MM.1S (cell line): ENCODE results near the gene FUT2.

Experiments
- DNase-seq: peaks from one replicate; pipeline ENCODE4 v3.0.0-alpha.2; 2015
- H2AFZ ChIP-seq: fragments of 300-600 bp; sonication (generic); 2 replicates; pipeline ENCODE4 v1.6.0; 2016; ENCODE audit warnings: antibody characterized with exemption, low read length
- H3F3A ChIP-seq: fragments of 300-600 bp; sonication (generic); 2 replicates; pipeline ENCODE4 v1.6.1; 2016; ENCODE audit warnings: mild to moderate bottlenecking, antibody characterized with exemption, low read length, moderate library complexity, mixed read lengths; ENCODE audit not compliant: insufficient read depth
- H3K27ac ChIP-seq: fragments of 300-600 bp; sonication (generic); 2 replicates; pipeline ENCODE4 v1.5.1; 2016; ENCODE audit warnings: mild to moderate bottlenecking, low read length
- H3K27me3 ChIP-seq: fragments of 300-600 bp; sonication (generic); replicated peaks from 2 replicates; pipeline ENCODE4 v1.6.0; 2016; ENCODE audit warnings: low read length; ENCODE audit not compliant: insufficient read depth
- H3K36me3 ChIP-seq: fragments of 300-600 bp; sonication (generic); replicated peaks from 2 replicates; pipeline ENCODE4 v1.6.1; 2016; ENCODE audit warnings: mild to moderate bottlenecking, low read length, mixed read lengths; ENCODE audit not compliant: insufficient read depth
- H3K4me1 ChIP-seq: fragments of 300-600 bp; sonication (generic); 2 replicates; pipeline ENCODE4 v1.6.1; 2016; ENCODE audit warnings: low read length, mixed read lengths
- H3K4me2 ChIP-seq: fragments of 300-600 bp; sonication (generic); 2 replicates; pipeline ENCODE4 v1.6.0; 2016; ENCODE audit warnings: low read depth, low read length
- H3K4me3 ChIP-seq: fragments of 300-600 bp; sonication (generic); 2 replicates; pipeline ENCODE4 v1.5.1; 2016; ENCODE audit warnings: low read length, mixed read lengths
- H3K79me2 ChIP-seq: fragments of 300-600 bp; sonication (generic); 2 replicates; pipeline ENCODE4 v1.6.1; 2016; ENCODE audit warnings: mixed run types, low read length, mixed read lengths
- H3K9ac ChIP-seq: fragments of 300-600 bp; sonication (generic); 2 replicates; pipeline ENCODE4 v1.6.1; 2016; ENCODE audit warnings: low read length, mixed read lengths
- H3K9me2 ChIP-seq: fragments of 300-600 bp; sonication (generic); replicated peaks from 2 replicates; pipeline ENCODE4 v1.6.1; 2016; ENCODE audit warnings: mild to moderate bottlenecking, low read length, mixed read lengths; ENCODE audit not compliant: insufficient read depth
- H3K9me3 ChIP-seq: fragments of 300-600 bp; sonication (generic); replicated peaks from 2 replicates; pipeline ENCODE4 v1.6.1; 2016; ENCODE audit warnings: mild to moderate bottlenecking, low read length, mixed read lengths; ENCODE audit not compliant: insufficient read depth
- H4K20me1 ChIP-seq: fragments of 300-600 bp; sonication (generic); 2 replicates; pipeline ENCODE4 v1.6.1; 2016; ENCODE audit warnings: mild to moderate bottlenecking, low read length, moderate library complexity, mixed read lengths; ENCODE audit not compliant: insufficient read depth
- EZH2 ChIP-seq: fragments of 300-600 bp; sonication (generic); optimal IDR thresholded peaks from 2 replicates; pipeline ENCODE3; 2017; ENCODE audit warnings: low read depth, mild to moderate bottlenecking, antibody characterized with exemption, low read length, mixed read lengths
- EZH2phosphoT487 ChIP-seq: fragments of 300-600 bp; sonication (generic); IDR thresholded peaks from 2 replicates; pipeline ENCODE4 v1.6.1; 2018; ENCODE audit warnings: antibody characterized with exemption, low read length
- TF ChIP-seq, protein P1 (sequence below): fragments of 300-600 bp; sonication (generic); IDR thresholded peaks from 2 replicates; pipeline ENCODE4 v1.5.1; 2016; ENCODE audit warnings: antibody characterized with exemption, low read length, mixed read lengths

Gene FUT2

GRCh38 chr19:48702701-48703100 is 6.9 kb downstream of the FUT2 start:
- no peak for DNase-seq
- Histone ChIP-seq H2AFZ (no peak overlapping the region), H3K79me2 (no peaks in the 10 kb centered on the region), H3K4me2 (no peak overlapping the region), H3K4me3 (no peak overlapping the region), H3K27me3 (peaks cover 88% of the 10 kb centered on the region), H3K9ac (no peak overlapping the region), H3K36me3 (no peaks in the 10 kb centered on the region), H3K9me2 (no peaks in the 10 kb centered on the region), H3K27ac (no peak overlapping the region), H4K20me1 (no peaks in the 10 kb centered on the region), H3K9me3 (no peaks in the 10 kb centered on the region), H3K4me1 (no peaks in the 10 kb centered on the region), H3F3A (no peaks in the 10 kb centered on the region)
- TF ChIP-seq EZH2phosphoT487 (no peak), EZH2 (no peak)
- TF ChIP-seq, protein P1, sequence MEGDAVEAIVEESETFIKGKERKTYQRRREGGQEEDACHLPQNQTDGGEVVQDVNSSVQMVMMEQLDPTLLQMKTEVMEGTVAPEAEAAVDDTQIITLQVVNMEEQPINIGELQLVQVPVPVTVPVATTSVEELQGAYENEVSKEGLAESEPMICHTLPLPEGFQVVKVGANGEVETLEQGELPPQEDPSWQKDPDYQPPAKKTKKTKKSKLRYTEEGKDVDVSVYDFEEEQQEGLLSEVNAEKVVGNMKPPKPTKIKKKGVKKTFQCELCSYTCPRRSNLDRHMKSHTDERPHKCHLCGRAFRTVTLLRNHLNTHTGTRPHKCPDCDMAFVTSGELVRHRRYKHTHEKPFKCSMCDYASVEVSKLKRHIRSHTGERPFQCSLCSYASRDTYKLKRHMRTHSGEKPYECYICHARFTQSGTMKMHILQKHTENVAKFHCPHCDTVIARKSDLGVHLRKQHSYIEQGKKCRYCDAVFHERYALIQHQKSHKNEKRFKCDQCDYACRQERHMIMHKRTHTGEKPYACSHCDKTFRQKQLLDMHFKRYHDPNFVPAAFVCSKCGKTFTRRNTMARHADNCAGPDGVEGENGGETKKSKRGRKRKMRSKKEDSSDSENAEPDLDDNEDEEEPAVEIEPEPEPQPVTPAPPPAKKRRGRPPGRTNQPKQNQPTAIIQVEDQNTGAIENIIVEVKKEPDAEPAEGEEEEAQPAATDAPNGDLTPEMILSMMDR, result no peak

DNA sequence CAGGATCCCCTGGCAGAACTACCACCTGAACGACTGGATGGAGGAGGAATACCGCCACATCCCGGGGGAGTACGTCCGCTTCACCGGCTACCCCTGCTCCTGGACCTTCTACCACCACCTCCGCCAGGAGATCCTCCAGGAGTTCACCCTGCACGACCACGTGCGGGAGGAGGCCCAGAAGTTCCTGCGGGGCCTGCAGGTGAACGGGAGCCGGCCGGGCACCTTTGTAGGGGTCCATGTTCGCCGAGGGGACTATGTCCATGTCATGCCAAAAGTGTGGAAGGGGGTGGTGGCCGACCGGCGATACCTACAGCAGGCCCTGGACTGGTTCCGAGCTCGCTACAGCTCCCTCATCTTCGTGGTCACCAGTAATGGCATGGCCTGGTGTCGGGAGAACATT is 7.5 kb downstream of the FUT2 start:
- no peaks in the 10 kb centered on the region for H3K79me2 ChIP-seq
- H3K4me3 ChIP-seq, result no peak overlapping the region
- no peak for DNase-seq
- no peaks in the 10 kb centered on the region for H3F3A ChIP-seq
- TF ChIP-seq EZH2, result no peak
- no peak for TF ChIP-seq EZH2phosphoT487
- TF ChIP-seq, protein P1, result no peak
- H3K9ac ChIP-seq, result no peak overlapping the region
- no peak overlapping the region for H2AFZ ChIP-seq
- H3K9me2 ChIP-seq, result no peaks in the 10 kb centered on the region
- H4K20me1 ChIP-seq, result no peaks in the 10 kb centered on the region
- H3K36me3 ChIP-seq, result no peaks in the 10 kb centered on the region
- H3K9me3 ChIP-seq, result no peaks in the 10 kb centered on the region
- H3K4me1 ChIP-seq, result no peaks in the 10 kb centered on the region
- no peak overlapping the region for H3K27ac ChIP-seq
- H3K4me2 ChIP-seq, result no peak overlapping the region
- peaks cover 85% of the 10 kb centered on the region for H3K27me3 ChIP-seq

- no peaks in the 10 kb centered on the region for H3K4me1 ChIP-seq
Observed at GRCh38 chr19:48705431-48705830, 9.7 kb downstream of the FUT2 start.

More at GRCh38 chr19:48705431-48705830, 9.7 kb downstream of the FUT2 start:
- Histone ChIP-seq H3K27me3 (peaks cover 79% of the 10 kb centered on the region), H3K4me2 (no peak overlapping the region), H4K20me1 (no peaks in the 10 kb centered on the region), H3K27ac (no peak overlapping the region), H3K4me3 (no peak overlapping the region), H2AFZ (no peak overlapping the region), H3K36me3 (no peaks in the 10 kb centered on the region), H3F3A (no peaks in the 10 kb centered on the region), H3K9me3 (no peaks in the 10 kb centered on the region), H3K79me2 (no peaks in the 10 kb centered on the region), H3K9me2 (no peaks in the 10 kb centered on the region), H3K9ac (no peak overlapping the region)
- no peak for TF ChIP-seq EZH2
- TF ChIP-seq, protein P1, result no peak
- DNase-seq, result no peak
